ENCODE measurements around the gene NAALADL2. TPM values are rescaled to one million over a fixed set of nuclear protein-coding genes. Genes with fewer than 3 reads are reported as not detected.
A peak's percentile ranks its signal among the peaks of the same experiment; 100 is the strongest.

Gene NAALADL2
- total and polyA plus RNA-seq, 2 donors (not counting 3 experiments of a cell fraction or from before 2014, with no cell fraction given), result 1.1 to 4.0 TPM

DNA sequence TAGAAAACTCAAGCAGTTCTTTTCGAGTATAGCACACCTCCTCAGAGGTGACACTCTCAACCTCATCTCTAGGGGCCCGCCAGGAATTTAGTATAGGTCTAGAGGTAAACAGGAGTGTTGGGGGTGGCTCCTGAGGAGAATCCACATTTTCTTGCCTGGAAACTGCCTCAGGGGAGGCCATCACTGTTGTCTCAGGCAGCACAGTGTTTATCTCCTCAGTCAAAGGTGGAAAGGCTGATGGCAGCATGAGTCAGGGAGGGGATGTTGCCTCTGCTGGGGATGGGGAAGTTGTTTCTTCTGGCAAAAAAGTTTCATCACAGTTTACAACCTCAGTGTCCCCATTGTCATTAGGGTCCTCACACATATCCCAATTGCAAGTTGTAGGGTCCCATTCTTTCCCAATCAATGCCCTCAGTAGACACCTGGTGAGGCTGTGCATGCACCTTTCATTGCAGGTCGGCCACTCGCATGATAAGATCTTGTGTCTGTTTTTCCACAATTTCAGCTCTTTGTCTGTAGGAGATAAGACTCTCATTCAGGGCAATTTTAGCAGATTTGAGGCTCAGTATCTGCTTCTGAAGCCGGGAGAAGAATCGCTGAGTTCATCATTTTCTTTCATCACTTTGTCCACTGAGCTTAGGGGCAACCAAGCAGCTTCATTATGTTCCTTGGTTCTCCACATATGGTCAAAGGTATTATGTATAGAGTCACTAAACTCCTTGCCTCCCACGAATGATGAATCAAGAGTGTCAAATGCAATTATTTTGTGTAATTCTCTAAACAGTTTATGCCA is 25.8 kb downstream of the NAALADL2 start:
- H2AFZ ChIP-seq (ENCODE audit: low read depth, low read length), result no peak overlapping the region
- ChIA-PET CTCF (no interaction called here), POLR2A (no interaction called here)
- no peaks in the 10 kb centered on the region for H3K36me3 ChIP-seq (ENCODE audit: control insufficient read depth in 2 of 2, extremely low read depth in 1 of 2, insufficient read depth in 2 of 2, low read length in 2 of 2)
- no peak overlapping the region for H3K4me2 ChIP-seq (ENCODE audit: insufficient read depth, low read length)
- BruUV-seq (replicated peaks), result no TSS peak
- no peak overlapping the region for H3K4me3 ChIP-seq (replicated peaks in 1 of 3; ENCODE audit: insufficient read depth in 1 of 3, low read depth in 1 of 3, low read length in 3 of 3)
- no peaks in the 10 kb centered on the region for H4K20me1 ChIP-seq (replicated peaks; ENCODE audit: control insufficient read depth, extremely low read depth, insufficient read depth, low read length)
- DNase-seq (ENCODE audit: low read depth, low spot score) (no peak), FAIRE-seq (no peak)
- intact Hi-C loops (cut with micrococcal nuclease) (no loop called here), dilution Hi-C loops (cut with MboI; ENCODE audit: extremely low pct_ligation_motif_present, low sequenced_read_pairs) (no loop called here)
- H3K27me3 ChIP-seq (ENCODE audit: control insufficient read depth in 2 of 2, insufficient read depth in 2 of 2, low read length in 2 of 2), result no peaks in the 10 kb centered on the region
- H3K9ac ChIP-seq (replicated peaks; ENCODE audit: extremely low read depth, insufficient read depth, low read length), result no peak overlapping the region
- no peak overlapping the region for H3K27ac ChIP-seq (ENCODE audit: insufficient read depth, low read depth, low read length)
- H3K4me1 ChIP-seq (ENCODE audit: control insufficient read depth, extremely low read depth, insufficient read depth, low read length), result no peaks in the 10 kb centered on the region
- no peaks in the 10 kb centered on the region for H3K9me3 ChIP-seq (replicated peaks; ENCODE audit: control insufficient read depth, insufficient read depth, low read length)
- H3K79me2 ChIP-seq (ENCODE audit: control insufficient read depth, insufficient read depth, low read length), result no peaks in the 10 kb centered on the region
- TF ChIP-seq FOS (IDR thresholded peaks at IDR 0.05; ENCODE audit: borderline replicate concordance, insufficient read depth, low read length), result no peak
- TF ChIP-seq JUN (IDR thresholded peaks at IDR 0.05; ENCODE audit: borderline replicate concordance, insufficient read depth, insufficient read length, low read depth), result no peak
- TF ChIP-seq EZH2 (IDR thresholded peaks at IDR 0.05; ENCODE audit: borderline replicate concordance, low read depth, low read length, severe bottlenecking), result no peak
- TF ChIP-seq POLR2A (IDR thresholded peaks at IDR 0.05; ENCODE audit: low read depth, low read length), result no peak
- H3K9me1 ChIP-seq (replicated peaks; ENCODE audit: control insufficient read depth, extremely low read depth, insufficient read depth, low read length), result no peaks in the 10 kb centered on the region

DNA sequence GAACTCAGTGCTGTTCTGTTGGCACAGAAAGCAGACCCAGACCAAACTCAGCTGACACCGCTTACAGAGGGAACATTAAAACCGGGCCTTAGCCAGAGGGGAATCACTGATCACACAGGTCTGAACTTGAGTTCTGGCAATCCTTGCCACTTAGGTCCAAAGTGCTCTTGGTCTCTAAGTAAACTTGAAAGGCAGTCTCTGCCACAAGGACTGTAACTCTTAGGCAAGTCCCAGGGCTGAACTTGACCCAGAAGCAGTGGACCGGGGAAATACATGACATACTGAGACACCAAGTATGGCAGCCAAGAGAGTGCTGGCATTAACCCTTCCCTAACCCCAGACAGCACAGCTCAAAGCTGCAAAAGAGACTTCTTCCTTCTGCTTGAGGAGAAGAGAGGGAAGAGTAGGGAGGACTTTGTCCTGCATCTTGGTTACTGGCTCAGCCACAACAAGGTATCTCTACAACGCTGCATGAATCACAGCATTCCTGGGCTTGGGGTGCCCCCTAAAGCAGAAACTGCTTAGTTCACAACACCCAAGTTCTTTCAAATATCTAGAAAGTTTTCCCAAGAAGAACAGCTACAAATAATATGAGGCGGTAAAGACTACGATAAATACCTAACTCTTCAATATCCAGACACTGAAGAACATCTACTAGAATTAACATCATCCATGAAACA is 32.5 kb downstream of the NAALADL2 start:
- Histone ChIP-seq H3K4me2 (ENCODE audit: insufficient read depth, low read length) (no peak overlapping the region), H3K9ac (replicated peaks; ENCODE audit: extremely low read depth, insufficient read depth, low read length) (no peak overlapping the region), H3K4me1 (ENCODE audit: control insufficient read depth, extremely low read depth, insufficient read depth, low read length) (no peaks in the 10 kb centered on the region), H4K20me1 (replicated peaks; ENCODE audit: control insufficient read depth, extremely low read depth, insufficient read depth, low read length) (no peaks in the 10 kb centered on the region), H3K4me3 (replicated peaks in 1 of 3; ENCODE audit: insufficient read depth in 1 of 3, low read depth in 1 of 3, low read length in 3 of 3) (no peak overlapping the region), H3K9me1 (replicated peaks; ENCODE audit: control insufficient read depth, extremely low read depth, insufficient read depth, low read length) (no peaks in the 10 kb centered on the region), H3K27ac (ENCODE audit: insufficient read depth, low read depth, low read length) (no peak overlapping the region), H3K36me3 (ENCODE audit: control insufficient read depth in 2 of 2, extremely low read depth in 1 of 2, insufficient read depth in 2 of 2, low read length in 2 of 2) (no peaks in the 10 kb centered on the region), H3K79me2 (ENCODE audit: control insufficient read depth, insufficient read depth, low read length) (no peaks in the 10 kb centered on the region), H3K27me3 (ENCODE audit: control insufficient read depth in 2 of 2, insufficient read depth in 2 of 2, low read length in 2 of 2) (no peaks in the 10 kb centered on the region), H3K9me3 (replicated peaks; ENCODE audit: control insufficient read depth, insufficient read depth, low read length) (no peaks in the 10 kb centered on the region), H2AFZ (ENCODE audit: low read depth, low read length) (no peak overlapping the region)
- TF ChIP-seq GATA2 (IDR thresholded peaks at IDR 0.05; ENCODE audit: insufficient read depth, insufficient read length, low read depth, low read length) (no peak), FOS (IDR thresholded peaks at IDR 0.05; ENCODE audit: borderline replicate concordance, insufficient read depth, low read length) (no peak), CTCF (IDR thresholded peaks at IDR 0.05; ENCODE audit: extremely low read depth in 1 of 2, insufficient read depth in 1 of 2, low read depth in 1 of 2, low read length in 2 of 2) (no peak), EZH2 (IDR thresholded peaks at IDR 0.05; ENCODE audit: borderline replicate concordance, low read depth, low read length, severe bottlenecking) (no peak), JUN (IDR thresholded peaks at IDR 0.05; ENCODE audit: borderline replicate concordance, insufficient read depth, insufficient read length, low read depth) (no peak), MYC (IDR thresholded peaks at IDR 0.05; ENCODE audit: low read depth, low read length) (no peak), POLR2A (IDR thresholded peaks at IDR 0.05; ENCODE audit: low read depth, low read length) (no peak), POLR2AphosphoS5 (IDR thresholded peaks at IDR 0.05; ENCODE audit: insufficient read depth, low read depth, low read length) (no peak)
- TF ChIP-seq, protein P1, sequence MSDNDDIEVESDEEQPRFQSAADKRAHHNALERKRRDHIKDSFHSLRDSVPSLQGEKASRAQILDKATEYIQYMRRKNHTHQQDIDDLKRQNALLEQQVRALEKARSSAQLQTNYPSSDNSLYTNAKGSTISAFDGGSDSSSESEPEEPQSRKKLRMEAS (IDR thresholded peaks at IDR 0.05; ENCODE audit: insufficient read depth, insufficient read length), result no peak
- no TSS peak for BruUV-seq (replicated peaks)
- dilution Hi-C loops (cut with MboI; ENCODE audit: extremely low pct_ligation_motif_present, low sequenced_read_pairs), result no loop called here
- CTCF ChIA-PET, result no interaction called here
- peak; percentile 21 for DNase-seq (ENCODE audit: low read depth, low spot score)
- POLR2A ChIA-PET, result no interaction called here
- FAIRE-seq, result no peak
- intact Hi-C loops (cut with micrococcal nuclease), result no loop called here

Data from endothelial cell of umbilical vein (primary cell).